Cardiac fibroblast (primary cell): ENCODE results near the gene CIPC.

Experiments
- DNase-seq, 2 donors: peaks; one replicate each; pipeline versions ENCODE4 v3.0.0 to v3.0.0-alpha.2; 2010; ENCODE audit warnings: low read depth in 2 of 2
- H3K4me3 ChIP-seq, 2 donors: replicated peaks in 1 of 2; 1 replicate in 1 of 2; 2 replicates in 1 of 2; pipeline ENCODE4 v1.5.1; 2011; ENCODE audit warnings: low read depth in 2 of 2, low read length in 2 of 2, mild to moderate bottlenecking in 2 of 2, moderate library complexity in 1 of 2
- CTCF ChIP-seq: IDR thresholded peaks from one replicate; pipeline ENCODE4 v1.5.1; 2011; ENCODE audit warnings: low read depth, mild to moderate bottlenecking, low read length, inconsistent platforms

CIPC gene

GRCh38 chr14:77116172-77116817, 18.2 kb downstream of the CIPC start:
- DNase-seq = no peak
- no peak overlapping the region for H3K4me3 ChIP-seq
- TF ChIP-seq CTCF = no peak

GRCh38 chr14:77119851-77120250, 21.8 kb downstream of the CIPC start:
- no peak overlapping the region for H3K4me3 ChIP-seq
- TF ChIP-seq CTCF = no peak
- no peak for DNase-seq

GRCh38 chr14:77120771-77121743, 23.0 kb downstream of the CIPC start:
- H3K4me3 ChIP-seq = no peak overlapping the region
- TF ChIP-seq CTCF = no peak
- DNase-seq = no peak

- no peak for DNase-seq
- no peak for TF ChIP-seq CTCF
- H3K4me3 ChIP-seq = no peak overlapping the region
These were observed 24.6 kb downstream of the CIPC start for GRCh38 chr14:77122526-77123125.

- no peak for TF ChIP-seq CTCF
- no peak for DNase-seq
- no peak overlapping the region for H3K4me3 ChIP-seq
These were observed 25.6 kb downstream of the CIPC start for GRCh38 chr14:77123381-77124325.
